Vagina (tissue), 2 donors: ENCODE measurements around the gene SCGB2A2. TPM values are rescaled to one million over a fixed set of nuclear protein-coding genes. Genes with fewer than 3 reads are reported as not detected.

Experiments
- DNase-seq, 2 donors: peaks; one replicate each; pipeline ENCODE4 v3.0.0-alpha.2; 2017; ENCODE audit errors: extremely low spot score in 2 of 2
- H3K27ac ChIP-seq: fragments of 200-600 bp; sonication (generic); one replicate; pipeline ENCODE4 v1.5.1; 2019
- H3K27me3 ChIP-seq: fragments of 200-600 bp; sonication (generic); one replicate; pipeline ENCODE4 v1.5.1; 2019
- H3K36me3 ChIP-seq, 2 donors: fragments of 200-600 bp; sonication (generic); one replicate each; pipeline ENCODE4 v1.5.1; 2017 to 2019
- H3K4me1 ChIP-seq: fragments of 200-600 bp; sonication (generic); one replicate; pipeline ENCODE4 v1.5.1; 2019
- H3K4me3 ChIP-seq, 2 donors: fragments of 200-600 bp; sonication (generic); 1 replicate in 1 of 2; 2 replicates in 1 of 2; pipeline ENCODE4 v1.5.1; 2016 to 2019
- H3K9me3 ChIP-seq: fragments of 200-600 bp; sonication (generic); one replicate; pipeline ENCODE4 v1.5.1; 2019
- CTCF ChIP-seq, 3 experiments: fragments of 450-650 bp in 2 of 3; fragments of 200-600 bp in 1 of 3; sonication (generic) in 1 of 3; IDR thresholded peaks; one replicate each; pipeline ENCODE4 v1.5.1; 2017 to 2019; ENCODE audit warnings: antibody characterized with exemption in 3 of 3, mild to moderate bottlenecking in 2 of 3, moderate library complexity in 2 of 3
- POLR2A ChIP-seq, 2 donors: fragments of 450-650 bp; IDR thresholded peaks; one replicate each; pipeline ENCODE4 v1.6.1; 2017; ENCODE audit warnings: antibody characterized with exemption in 2 of 2, mild to moderate bottlenecking in 2 of 2, moderate library complexity in 2 of 2
- POLR2AphosphoS5 ChIP-seq, 2 donors: sonication (generic); formaldehyde crosslinking; IDR thresholded peaks; one replicate each; pipeline ENCODE4 v1.9.0; 2017; ENCODE audit warnings: antibody characterized with exemption in 2 of 2, mild to moderate bottlenecking in 2 of 2, low read depth in 1 of 2; ENCODE audit not compliant: insufficient read depth in 1 of 2
- intact Hi-C: fragments of 100-400 bp; cut with DNase I; formaldehyde crosslinking; loops from one replicate; pipeline ENCODE4 v1.15.1; 2023
- total RNA-seq: library from RNA; depleted of rRNA; stranded (reverse); fragments of >200 nt; gene quantifications from one replicate; pipeline ENCODE4 v1.2.3, GENCODE V29; 2016

Gene SCGB2A2
- total RNA-seq, 1 donor from 2014 or later, result not detected

GRCh38 chr11:62309991-62310390 is 40.0 kb downstream of the SCGB2A2 start:
- intact Hi-C loops, result no loop called here
- Histone ChIP-seq H3K4me3 (no peak overlapping the region), H3K36me3 (no peaks in the 10 kb centered on the region), H3K27me3 (no peaks in the 10 kb centered on the region), H3K4me1 (no peaks in the 10 kb centered on the region), H3K9me3 (no peaks in the 10 kb centered on the region), H3K27ac (no peak overlapping the region)
- TF ChIP-seq CTCF (IDR thresholded peaks at IDR 0.05), result no peak
- TF ChIP-seq POLR2A (IDR thresholded peaks at IDR 0.05), result no peak
- no peak for TF ChIP-seq POLR2AphosphoS5 (IDR thresholded peaks at IDR 0.05; ENCODE audit: insufficient read depth in 1 of 2, low read depth in 1 of 2)
- peak in 1 of 2 donors; percentile 32 for DNase-seq

GRCh38 chr11:62315431-62315830 is 45.5 kb downstream of the SCGB2A2 start:
- TF ChIP-seq POLR2A (IDR thresholded peaks at IDR 0.05), result no peak
- TF ChIP-seq CTCF (IDR thresholded peaks at IDR 0.05), result no peak
- TF ChIP-seq POLR2AphosphoS5 (IDR thresholded peaks at IDR 0.05; ENCODE audit: insufficient read depth in 1 of 2, low read depth in 1 of 2), result no peak
- no peaks in the 10 kb centered on the region for H3K36me3 ChIP-seq
- no peaks in the 10 kb centered on the region for H3K9me3 ChIP-seq
- no peak overlapping the region for H3K4me3 ChIP-seq
- H3K27me3 ChIP-seq, result no peaks in the 10 kb centered on the region
- DNase-seq, result no peak
- H3K4me1 ChIP-seq, result no peaks in the 10 kb centered on the region
- intact Hi-C loops, result no loop called here
- H3K27ac ChIP-seq, result no peak overlapping the region

- no peaks in the 10 kb centered on the region for H3K36me3 ChIP-seq
- no peaks in the 10 kb centered on the region for H3K27me3 ChIP-seq
- no peaks in the 10 kb centered on the region for H3K4me1 ChIP-seq
- intact Hi-C loops, result no loop called here
- H3K4me3 ChIP-seq, result no peak overlapping the region
- no peak for DNase-seq
- no peak for TF ChIP-seq CTCF (IDR thresholded peaks at IDR 0.05)
- TF ChIP-seq POLR2A (IDR thresholded peaks at IDR 0.05), result no peak
- no peak for TF ChIP-seq POLR2AphosphoS5 (IDR thresholded peaks at IDR 0.05; ENCODE audit: insufficient read depth in 1 of 2, low read depth in 1 of 2)
- no peak overlapping the region for H3K27ac ChIP-seq
- no peaks in the 10 kb centered on the region for H3K9me3 ChIP-seq
Observed at GRCh38 chr11:62322524-62322923, 52.6 kb downstream of the SCGB2A2 start.

Other genes starting within 250 kb of the SCGB2A2 start
- gene INCENP, start 146.1 kb upstream of the SCGB2A2 start, total RNA-seq, result 39.0 TPM
- gene SCGB1D1, start 79.9 kb upstream of the SCGB2A2 start, total RNA-seq, result not detected
- not detected for gene SCGB2A1, start 61.5 kb upstream of the SCGB2A2 start, total RNA-seq
- not detected for gene SCGB1D2, start 27.9 kb upstream of the SCGB2A2 start, total RNA-seq
- gene SCGB1D4, start 28.9 kb downstream of the SCGB2A2 start, total RNA-seq, result not detected
- gene ASRGL1, start 67.3 kb downstream of the SCGB2A2 start, total RNA-seq, result 5.6 TPM
- gene SCGB1A1, start 148.9 kb downstream of the SCGB2A2 start, total RNA-seq, result not detected